HG03354 (cell line): ENCODE data around the gene HYI.

Experiments used
- ATAC-seq: cut with Tn5 transposase; IDR thresholded peaks from one replicate; pipeline ENCODE4 v1.9.1; 2021; ENCODE audit warnings: mild to moderate bottlenecking; ENCODE audit not compliant: unreplicated experiment, poor library complexity, severe bottlenecking

Gene HYI

GRCh38 chr1:43445606-43446387, 7.9 kb downstream of the HYI start:
- no peak for ATAC-seq

GRCh38 chr1:43444836-43445235, 8.9 kb downstream of the HYI start:
- ATAC-seq, result no peak

- ATAC-seq, result no peak
Measured at GRCh38 chr1:43444151-43444828, 9.4 kb downstream of the HYI start.

- ATAC-seq, result no peak
Measured at GRCh38 chr1:43443197-43443946, 10.4 kb downstream of the HYI start.

DNA sequence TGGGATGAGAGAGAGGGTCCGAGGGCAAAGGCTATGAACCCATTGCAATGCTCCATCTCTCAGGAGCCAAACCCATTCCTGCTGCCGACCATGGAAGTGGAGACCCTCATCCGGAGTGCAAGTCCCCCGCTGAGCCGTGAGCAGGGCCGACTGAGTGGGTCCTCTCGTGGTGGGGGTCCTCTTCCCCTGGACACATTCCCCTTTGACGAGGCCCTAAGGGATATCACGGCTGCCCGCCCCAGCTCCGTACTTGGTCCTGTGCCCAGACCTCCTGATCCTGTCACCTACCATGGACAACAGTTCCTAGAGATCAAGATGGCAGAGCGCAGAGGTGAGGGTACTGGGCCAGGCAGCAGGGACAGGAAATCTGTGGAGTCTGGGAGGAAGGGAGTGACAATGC, 11.0 kb downstream of the HYI start:
- no peak for ATAC-seq

DNA sequence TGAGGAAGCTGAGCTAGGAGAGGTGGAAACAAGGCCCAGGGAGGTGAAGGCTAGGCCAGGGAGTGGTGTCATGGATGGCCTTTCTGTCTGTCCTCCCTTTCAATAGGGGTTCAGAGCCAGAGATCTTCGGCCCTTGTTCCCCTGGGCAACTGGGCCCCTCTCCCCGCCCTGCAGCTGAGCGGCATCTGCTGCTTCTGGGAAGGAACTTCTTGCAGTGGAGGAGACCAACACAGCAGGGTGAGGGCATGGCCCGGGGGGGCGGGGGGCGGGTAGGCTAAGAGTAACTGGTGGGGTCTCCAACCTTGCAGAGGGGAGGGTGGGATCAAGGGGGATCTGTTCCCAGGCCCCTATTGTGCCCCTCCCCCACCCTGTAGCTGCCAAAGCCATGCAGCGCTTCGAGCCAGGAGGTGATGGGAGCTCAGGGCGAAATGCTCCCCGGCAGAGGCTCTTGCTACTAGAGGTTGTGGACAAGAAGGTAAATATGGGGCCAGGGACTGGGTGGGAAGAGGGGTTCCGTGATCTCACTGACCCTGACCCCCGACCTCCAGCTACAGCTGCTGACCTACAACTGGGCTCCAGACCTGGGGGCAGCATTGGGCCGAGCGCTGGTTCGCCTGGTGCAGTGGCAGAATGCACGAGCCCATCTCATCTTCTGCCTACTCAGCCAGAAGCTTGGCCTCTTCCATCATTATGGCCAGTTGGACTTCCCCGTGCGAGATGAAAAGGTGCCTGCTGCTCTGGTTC, 11.7 kb downstream of the HYI start:
- ATAC-seq, result no peak

DNA sequence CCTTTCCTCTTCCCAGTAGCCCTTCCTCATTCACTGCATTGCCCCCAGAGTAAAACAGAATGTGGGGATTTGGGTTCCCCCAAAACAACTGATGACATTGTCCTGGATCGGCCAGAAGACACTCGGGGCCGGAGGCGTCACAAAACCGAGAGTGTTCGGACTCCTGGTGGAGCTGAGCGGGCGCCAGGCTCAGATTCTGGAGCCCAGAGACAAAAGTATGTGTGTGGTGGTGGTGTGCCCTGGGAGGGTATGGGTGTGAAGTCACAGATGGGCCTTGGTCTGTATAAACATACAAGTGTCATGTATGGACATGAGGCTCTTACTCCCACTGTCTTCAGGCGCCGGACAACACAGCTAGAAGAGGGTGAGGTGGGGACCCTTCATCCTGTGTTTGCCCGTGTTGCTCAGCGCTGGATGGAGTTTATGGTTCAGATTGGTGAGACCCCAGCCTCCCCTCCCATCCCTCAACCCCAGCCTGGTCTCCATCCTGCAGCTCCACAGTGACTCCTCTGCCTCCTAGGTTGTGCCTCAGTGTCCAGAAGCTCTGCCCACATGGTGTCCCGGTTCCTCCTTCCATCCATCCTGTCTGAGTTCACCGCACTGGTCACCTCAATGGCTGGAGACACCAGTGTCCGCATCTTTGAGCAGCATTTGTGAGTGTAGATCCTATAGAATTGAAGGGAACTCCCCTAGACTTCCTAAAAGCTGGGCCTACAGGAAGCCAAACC, 12.4 kb downstream of the HYI start:
- no peak for ATAC-seq

DNA sequence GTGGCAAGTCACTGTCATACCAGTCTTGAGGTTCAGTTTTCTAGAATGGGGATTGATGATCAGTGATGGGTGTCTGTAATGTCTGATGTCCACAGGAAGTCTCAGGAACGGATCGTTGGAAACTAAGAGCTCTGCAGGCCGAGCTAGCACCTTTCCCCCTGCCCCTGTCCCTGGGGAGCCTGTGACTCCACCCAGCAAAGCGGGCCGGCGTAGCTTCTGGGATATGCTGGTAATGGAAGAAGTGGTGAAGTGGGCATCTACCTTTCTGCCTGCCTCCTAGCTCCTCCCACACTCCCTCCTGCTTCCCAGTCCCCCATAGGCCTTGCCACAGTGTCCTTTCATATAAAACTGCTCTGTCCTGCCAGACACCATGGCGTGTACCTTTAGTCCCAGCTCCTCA, 13.4 kb downstream of the HYI start:
- no peak for ATAC-seq

- ATAC-seq, result no peak
Measured at GRCh38 chr1:43439781-43440180, 13.9 kb downstream of the HYI start.

- no peak for ATAC-seq
Measured at GRCh38 chr1:43438953-43439581, 14.7 kb downstream of the HYI start.

- ATAC-seq, result no peak
Measured at GRCh38 chr1:43438576-43438952, 15.2 kb downstream of the HYI start.

- no peak for ATAC-seq
Measured at GRCh38 chr1:43438006-43438405, 15.7 kb downstream of the HYI start.

- ATAC-seq, result no peak
Measured at GRCh38 chr1:43437031-43437973, 16.4 kb downstream of the HYI start.

DNA sequence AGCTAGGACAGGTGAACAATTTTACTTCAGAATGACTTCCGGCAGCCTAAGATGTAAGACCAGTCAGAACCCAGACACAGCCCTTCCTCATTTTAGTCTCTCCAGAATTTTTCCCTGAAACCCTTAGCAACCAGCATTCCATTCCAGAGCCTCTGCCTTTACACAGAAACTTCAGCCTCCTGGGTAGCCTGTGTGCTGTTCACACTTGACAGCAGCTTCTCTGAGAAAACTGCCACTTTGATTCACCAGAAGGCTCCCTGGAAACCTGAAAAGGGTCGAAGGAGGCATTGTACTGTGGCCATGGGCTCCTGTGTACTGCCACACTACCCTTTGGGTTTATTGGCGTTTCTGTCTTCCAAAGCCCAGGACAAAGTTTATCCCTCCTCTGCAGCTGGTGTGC, 17.4 kb downstream of the HYI start:
- no peak for ATAC-seq

DNA sequence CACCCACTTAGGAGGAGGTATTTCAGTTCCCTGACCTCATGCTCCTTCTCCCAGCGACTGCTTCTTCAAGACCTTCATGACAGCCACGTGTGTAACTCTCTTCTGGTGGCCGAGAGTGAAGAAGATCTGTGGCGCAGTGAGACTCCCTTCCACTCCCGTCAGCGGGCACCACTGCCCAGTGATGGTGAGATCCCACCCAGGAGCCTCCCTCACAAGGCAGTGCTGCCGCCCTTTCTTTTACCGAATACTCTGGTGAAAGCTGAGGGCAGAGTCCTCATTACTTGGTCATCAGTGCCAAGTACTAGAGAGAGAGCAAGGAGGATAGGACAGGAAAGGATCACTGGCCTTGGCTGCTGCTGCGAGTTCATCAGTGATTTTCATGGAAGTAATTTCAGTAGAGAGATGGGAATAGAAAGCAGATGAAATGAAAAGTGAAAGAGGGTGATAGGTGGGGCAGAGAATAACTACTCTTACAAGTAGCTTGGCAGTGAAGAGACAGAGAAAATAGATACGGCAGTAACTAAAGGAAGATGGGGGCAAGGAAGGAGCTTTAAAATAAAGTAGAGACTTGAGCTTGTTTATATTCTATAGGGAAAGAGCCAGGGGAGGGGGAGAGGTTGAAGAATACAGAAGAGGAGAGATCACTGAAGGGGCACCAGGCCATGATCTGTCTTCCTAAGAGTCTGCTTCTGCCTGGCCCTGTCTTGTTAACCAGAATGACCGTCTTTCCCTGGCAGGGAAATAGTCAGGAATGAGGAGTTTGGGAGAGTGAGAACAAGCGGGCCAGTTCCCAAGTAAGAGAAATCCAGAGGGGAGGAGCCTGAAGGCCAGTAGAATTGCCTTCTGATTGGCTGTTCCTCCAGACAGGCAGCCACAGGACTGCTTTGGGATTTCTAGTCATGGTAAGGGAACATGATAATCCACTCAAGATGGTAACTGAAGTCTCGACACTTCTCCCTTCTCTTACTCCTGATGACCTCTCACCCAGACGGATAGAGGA, 18.3 kb downstream of the HYI start:
- ATAC-seq, result no peak

DNA sequence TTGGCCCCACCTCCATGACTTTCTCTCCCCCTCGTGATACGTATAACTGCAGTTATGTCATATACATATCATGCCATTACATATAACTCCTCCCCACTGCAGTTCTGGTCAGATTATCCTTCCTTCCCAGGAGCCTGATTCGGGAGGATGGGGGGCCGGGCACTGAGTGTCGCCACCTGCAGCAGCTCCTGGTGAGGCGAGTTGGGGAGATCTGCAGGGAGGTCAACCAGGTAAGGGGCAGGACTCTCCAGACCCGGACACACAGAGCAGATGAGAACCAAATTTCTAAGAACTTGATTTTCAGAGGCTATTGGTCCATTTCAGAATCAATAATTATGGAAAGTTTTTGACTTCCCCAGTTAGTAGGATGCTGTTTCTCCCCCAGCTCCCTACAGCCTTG, 19.5 kb downstream of the HYI start:
- ATAC-seq, result no peak

- no peak for ATAC-seq
Measured at GRCh38 chr1:43432907-43433306, 20.8 kb downstream of the HYI start.
